ENCODE results near the gene ABHD16B. TPM values are rescaled to one million over a fixed set of nuclear protein-coding genes. Genes with fewer than 3 reads are reported as not detected.

ABHD16B gene
- total and polyA plus RNA-seq, 2 of the 13 experiments (the other 11 are each of a cell fraction or from before 2014, with no cell fraction given): not detected

DNA sequence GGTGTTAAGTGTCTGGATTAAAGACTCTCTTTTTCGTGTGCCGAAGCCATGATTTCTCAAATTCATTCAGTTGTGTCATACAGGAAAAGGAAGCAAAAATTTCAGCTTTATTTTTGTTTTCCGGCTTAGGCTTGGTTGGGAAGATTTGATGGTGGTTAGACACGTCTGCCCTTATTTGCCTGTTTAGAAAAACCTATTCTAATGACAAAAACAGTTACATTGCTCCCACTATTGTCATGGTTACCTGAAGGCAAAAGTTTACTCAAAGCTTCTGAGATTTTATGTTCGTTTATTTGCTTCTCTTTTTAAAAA, 34.6 kb downstream of the ABHD16B start (continued):
- TF ChIP-seq ZSCAN30 (CRISPR knock-in tag; IDR thresholded peaks at IDR 0.05) (0 out of 2 replicates have a peak, but pooled peaks have one; percentile 39), ZNF615 (CRISPR knock-in tag; IDR thresholded peaks at IDR 0.05; ENCODE audit: borderline replicate concordance) (0 out of 2 replicates have a peak, but pooled peaks have one; percentile 44), ZNF3 (CRISPR knock-in tag; IDR thresholded peaks at IDR 0.05) (0 out of 2 replicates have a peak, but pooled peaks have one; percentile 8), KLF9 (CRISPR knock-in tag; IDR thresholded peaks at IDR 0.05; ENCODE audit: low read depth) (peak; percentile 16; the same call in 1 of the 2 replicates), ZBTB7B (CRISPR knock-in tag; IDR thresholded peaks at IDR 0.05) (no peak)
- TF ChIP-seq, protein P1, sequence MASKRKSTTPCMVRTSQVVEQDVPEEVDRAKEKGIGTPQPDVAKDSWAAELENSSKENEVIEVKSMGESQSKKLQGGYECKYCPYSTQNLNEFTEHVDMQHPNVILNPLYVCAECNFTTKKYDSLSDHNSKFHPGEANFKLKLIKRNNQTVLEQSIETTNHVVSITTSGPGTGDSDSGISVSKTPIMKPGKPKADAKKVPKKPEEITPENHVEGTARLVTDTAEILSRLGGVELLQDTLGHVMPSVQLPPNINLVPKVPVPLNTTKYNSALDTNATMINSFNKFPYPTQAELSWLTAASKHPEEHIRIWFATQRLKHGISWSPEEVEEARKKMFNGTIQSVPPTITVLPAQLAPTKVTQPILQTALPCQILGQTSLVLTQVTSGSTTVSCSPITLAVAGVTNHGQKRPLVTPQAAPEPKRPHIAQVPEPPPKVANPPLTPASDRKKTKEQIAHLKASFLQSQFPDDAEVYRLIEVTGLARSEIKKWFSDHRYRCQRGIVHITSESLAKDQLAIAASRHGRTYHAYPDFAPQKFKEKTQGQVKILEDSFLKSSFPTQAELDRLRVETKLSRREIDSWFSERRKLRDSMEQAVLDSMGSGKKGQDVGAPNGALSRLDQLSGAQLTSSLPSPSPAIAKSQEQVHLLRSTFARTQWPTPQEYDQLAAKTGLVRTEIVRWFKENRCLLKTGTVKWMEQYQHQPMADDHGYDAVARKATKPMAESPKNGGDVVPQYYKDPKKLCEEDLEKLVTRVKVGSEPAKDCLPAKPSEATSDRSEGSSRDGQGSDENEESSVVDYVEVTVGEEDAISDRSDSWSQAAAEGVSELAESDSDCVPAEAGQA (IDR thresholded peaks at IDR 0.05; ENCODE audit: low read depth): no peak
- TF ChIP-seq, protein P1 (CRISPR knock-in tag; IDR thresholded peaks at IDR 0.05; ENCODE audit: borderline replicate concordance): 0 out of 2 replicates have a peak, but pooled peaks have one; percentile 51

Measured in HepG2 (cell line).